HEK293 (cell line): ENCODE results near the gene CST1.

Experiments
- CTCF ChIA-PET: fragments of 350-600 bp; formaldehyde crosslinking; extraction: SDS; loops from one replicate; lab custom pipeline; 2021; ENCODE audit warnings: antibody characterized with exemption; lab: Yijun Ruan, JAX
- POLR2A ChIA-PET: fragments of 300-600 bp; formaldehyde crosslinking; extraction: SDS; loops from one replicate; lab custom pipeline; 2020; ENCODE audit warnings: antibody characterized with exemption, inconsistent platforms; lab: Yijun Ruan, JAX
- H3K27ac ChIP-seq: fragments of 200-500 bp; sonication (Bioruptor generic); 2 replicates; pipeline ENCODE4 v1.5.1; 2014; ENCODE audit warnings: low read depth, low read length, control low read depth, inconsistent platforms; ENCODE audit errors: extremely low read depth
- H3K36me3 ChIP-seq, 2 experiments: fragments of 200-500 bp in 1 of 2; sonication (Bioruptor generic) in 1 of 2; 1 replicate in 1 of 2; 2 replicates in 1 of 2; pipeline ENCODE4 v1.5.1; 2014 to 2017; ENCODE audit warnings: inconsistent platforms in 2 of 2, low read length in 2 of 2; ENCODE audit not compliant: control insufficient read depth in 2 of 2, insufficient read depth in 1 of 2
- H3K4me1 ChIP-seq: fragments of 200-500 bp; sonication (Bioruptor generic); 2 replicates; pipeline ENCODE4 v1.5.1; 2014; ENCODE audit warnings: mild to moderate bottlenecking, low read length, inconsistent platforms; ENCODE audit not compliant: control insufficient read depth, insufficient read depth
- H3K4me3 ChIP-seq: 2 replicates; pipeline ENCODE4 v1.5.1; 2011; ENCODE audit warnings: low read depth, mild to moderate bottlenecking, control low read depth, low read length, moderate library complexity
- H3K9me3 ChIP-seq: fragments of 200-500 bp; sonication (Bioruptor generic); 2 replicates; pipeline ENCODE4 v1.5.1; 2014; ENCODE audit warnings: low read depth, low read length, inconsistent platforms; ENCODE audit not compliant: control insufficient read depth, insufficient read depth
- BCL11A ChIP-seq: fragments of 450-650 bp; formaldehyde crosslinking; IDR thresholded peaks from 2 replicates; pipeline ENCODE4 v1.5.1; 2016; ENCODE audit warnings: low read depth, missing biosample characterization, missing genetic modification characterization
- OVOL3 ChIP-seq: fragments of 450-650 bp; formaldehyde crosslinking; IDR thresholded peaks from 2 replicates; pipeline ENCODE4 v1.5.1; 2016; ENCODE audit warnings: missing biosample characterization, missing genetic modification characterization
- RBAK ChIP-seq: fragments of 450-650 bp; formaldehyde crosslinking; IDR thresholded peaks from 2 replicates; pipeline ENCODE4 v1.5.1; 2016; ENCODE audit warnings: missing biosample characterization, missing genetic modification characterization
- SP2 ChIP-seq: fragments of 450-650 bp; formaldehyde crosslinking; IDR thresholded peaks from 2 replicates; pipeline ENCODE4 v1.5.1; 2016; ENCODE audit warnings: missing biosample characterization, missing genetic modification characterization
- ZNF311 ChIP-seq: fragments of 450-650 bp; formaldehyde crosslinking; IDR thresholded peaks from 2 replicates; pipeline ENCODE4 v1.5.1; 2017; ENCODE audit warnings: missing biosample characterization, missing genetic modification characterization, borderline replicate concordance
- ZNF404 ChIP-seq: fragments of 450-650 bp; formaldehyde crosslinking; IDR thresholded peaks from 2 replicates; pipeline ENCODE4 v1.5.1; 2017; ENCODE audit warnings: missing biosample characterization, missing genetic modification characterization
- ZNF423 ChIP-seq: fragments of 450-650 bp; formaldehyde crosslinking; IDR thresholded peaks from 2 replicates; pipeline ENCODE4 v1.5.1; 2016; ENCODE audit warnings: missing biosample characterization, missing genetic modification characterization
- ZNF48 ChIP-seq: fragments of 450-650 bp; formaldehyde crosslinking; IDR thresholded peaks from 2 replicates; pipeline ENCODE4 v1.5.1; 2016; ENCODE audit warnings: missing biosample characterization, missing genetic modification characterization
- ZNF530 ChIP-seq: fragments of 450-650 bp; formaldehyde crosslinking; IDR thresholded peaks from 2 replicates; pipeline ENCODE4 v1.5.1; 2016; ENCODE audit warnings: low read depth, missing biosample characterization, missing genetic modification characterization
- ZNF561 ChIP-seq: fragments of 450-650 bp; IDR thresholded peaks from 2 replicates; pipeline ENCODE4 v1.5.1; 2018; ENCODE audit warnings: missing biosample characterization, missing genetic modification characterization, borderline replicate concordance
- ZNF626 ChIP-seq: fragments of 450-650 bp; sonication (Bioruptor Pico); formaldehyde crosslinking; IDR thresholded peaks from 2 replicates; pipeline ENCODE4 v1.5.1; 2018; ENCODE audit warnings: missing biosample characterization, missing genetic modification characterization, inconsistent platforms
- ZNF654 ChIP-seq: fragments of 450-650 bp; formaldehyde crosslinking; IDR thresholded peaks from 2 replicates; pipeline ENCODE4 v1.5.1; 2016; ENCODE audit warnings: low read depth, missing biosample characterization, missing genetic modification characterization
- ZNF707 ChIP-seq: fragments of 450-650 bp; formaldehyde crosslinking; IDR thresholded peaks from 2 replicates; pipeline ENCODE4 v1.5.1; 2016; ENCODE audit warnings: missing biosample characterization, missing genetic modification characterization
- TF ChIP-seq, protein P1 (sequence below): fragments of 450-650 bp; formaldehyde crosslinking; IDR thresholded peaks from 2 replicates; pipeline ENCODE4 v1.5.1; 2016; ENCODE audit warnings: missing biosample characterization, missing genetic modification characterization
- TF ChIP-seq, protein P2 (sequence below): fragments of 450-650 bp; formaldehyde crosslinking; IDR thresholded peaks from 2 replicates; pipeline ENCODE4 v1.5.1; 2016; ENCODE audit warnings: missing biosample characterization, missing genetic modification characterization, borderline replicate concordance
- TF ChIP-seq, protein P3 (sequence below): fragments of 450-650 bp; formaldehyde crosslinking; IDR thresholded peaks from 2 replicates; pipeline ENCODE4 v1.5.1; 2016; ENCODE audit warnings: missing biosample characterization, missing genetic modification characterization
- TF ChIP-seq, protein P4 (sequence below): fragments of 450-650 bp; formaldehyde crosslinking; IDR thresholded peaks from 2 replicates; pipeline ENCODE4 v1.5.1; 2016; ENCODE audit warnings: missing biosample characterization, missing genetic modification characterization, low read depth
- TF ChIP-seq, protein P5 (sequence below): fragments of 450-650 bp; formaldehyde crosslinking; IDR thresholded peaks from 2 replicates; pipeline ENCODE4 v1.5.1; 2016; ENCODE audit warnings: missing biosample characterization, missing genetic modification characterization, borderline replicate concordance
- TF ChIP-seq, protein P6 (sequence below): fragments of 450-650 bp; formaldehyde crosslinking; IDR thresholded peaks from 2 replicates; pipeline ENCODE4; 2016; ENCODE audit warnings: missing biosample characterization, missing genetic modification characterization
- TF ChIP-seq, protein P7 (sequence below): fragments of 450-650 bp; formaldehyde crosslinking; IDR thresholded peaks from 2 replicates; pipeline ENCODE4 v1.5.1; 2017; ENCODE audit warnings: missing biosample characterization, missing genetic modification characterization

Gene CST1

DNA sequence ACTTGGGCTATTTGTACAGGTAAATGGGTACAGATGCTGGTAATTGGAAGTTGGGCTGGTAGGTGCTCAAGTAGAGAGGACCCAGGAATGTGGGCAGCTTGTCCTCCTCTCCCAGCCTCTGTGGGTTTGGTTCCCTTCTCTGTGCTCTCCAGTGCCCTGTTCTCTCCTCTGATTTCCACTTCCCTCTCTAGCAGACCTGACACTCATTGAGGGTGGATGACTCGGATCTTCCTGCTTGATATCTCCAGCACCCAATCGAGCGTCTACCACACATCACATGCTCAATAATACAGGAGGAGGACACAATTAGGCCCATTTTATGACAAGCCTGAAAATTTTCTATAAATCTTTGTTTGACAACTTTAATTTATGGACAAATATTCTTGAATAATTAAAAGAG, 23.7 kb downstream of the CST1 start:
- no peak overlapping the region for H3K27ac ChIP-seq
- CTCF ChIA-PET: no interaction called here
- POLR2A ChIA-PET: no interaction called here
- no peaks in the 10 kb centered on the region for H3K4me1 ChIP-seq
- TF ChIP-seq, protein P1, sequence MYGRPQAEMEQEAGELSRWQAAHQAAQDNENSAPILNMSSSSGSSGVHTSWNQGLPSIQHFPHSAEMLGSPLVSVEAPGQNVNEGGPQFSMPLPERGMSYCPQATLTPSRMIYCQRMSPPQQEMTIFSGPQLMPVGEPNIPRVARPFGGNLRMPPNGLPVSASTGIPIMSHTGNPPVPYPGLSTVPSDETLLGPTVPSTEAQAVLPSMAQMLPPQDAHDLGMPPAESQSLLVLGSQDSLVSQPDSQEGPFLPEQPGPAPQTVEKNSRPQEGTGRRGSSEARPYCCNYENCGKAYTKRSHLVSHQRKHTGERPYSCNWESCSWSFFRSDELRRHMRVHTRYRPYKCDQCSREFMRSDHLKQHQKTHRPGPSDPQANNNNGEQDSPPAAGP: no peak
- TF ChIP-seq ZNF530 (no peak), ZNF654 (no peak), ZNF561 (no peak), ZNF423 (no peak), BCL11A (tag by site-specific recombination) (no peak), SP2 (tag by site-specific recombination) (no peak), ZNF311 (tag by site-specific recombination) (no peak), ZNF404 (tag by site-specific recombination) (no peak), RBAK (tag by site-specific recombination) (no peak), ZNF626 (tag by site-specific recombination) (no peak), OVOL3 (tag by site-specific recombination) (no peak), ZNF707 (tag by site-specific recombination) (no peak), ZNF48 (tag by site-specific recombination) (no peak)
- TF ChIP-seq, protein P2, sequence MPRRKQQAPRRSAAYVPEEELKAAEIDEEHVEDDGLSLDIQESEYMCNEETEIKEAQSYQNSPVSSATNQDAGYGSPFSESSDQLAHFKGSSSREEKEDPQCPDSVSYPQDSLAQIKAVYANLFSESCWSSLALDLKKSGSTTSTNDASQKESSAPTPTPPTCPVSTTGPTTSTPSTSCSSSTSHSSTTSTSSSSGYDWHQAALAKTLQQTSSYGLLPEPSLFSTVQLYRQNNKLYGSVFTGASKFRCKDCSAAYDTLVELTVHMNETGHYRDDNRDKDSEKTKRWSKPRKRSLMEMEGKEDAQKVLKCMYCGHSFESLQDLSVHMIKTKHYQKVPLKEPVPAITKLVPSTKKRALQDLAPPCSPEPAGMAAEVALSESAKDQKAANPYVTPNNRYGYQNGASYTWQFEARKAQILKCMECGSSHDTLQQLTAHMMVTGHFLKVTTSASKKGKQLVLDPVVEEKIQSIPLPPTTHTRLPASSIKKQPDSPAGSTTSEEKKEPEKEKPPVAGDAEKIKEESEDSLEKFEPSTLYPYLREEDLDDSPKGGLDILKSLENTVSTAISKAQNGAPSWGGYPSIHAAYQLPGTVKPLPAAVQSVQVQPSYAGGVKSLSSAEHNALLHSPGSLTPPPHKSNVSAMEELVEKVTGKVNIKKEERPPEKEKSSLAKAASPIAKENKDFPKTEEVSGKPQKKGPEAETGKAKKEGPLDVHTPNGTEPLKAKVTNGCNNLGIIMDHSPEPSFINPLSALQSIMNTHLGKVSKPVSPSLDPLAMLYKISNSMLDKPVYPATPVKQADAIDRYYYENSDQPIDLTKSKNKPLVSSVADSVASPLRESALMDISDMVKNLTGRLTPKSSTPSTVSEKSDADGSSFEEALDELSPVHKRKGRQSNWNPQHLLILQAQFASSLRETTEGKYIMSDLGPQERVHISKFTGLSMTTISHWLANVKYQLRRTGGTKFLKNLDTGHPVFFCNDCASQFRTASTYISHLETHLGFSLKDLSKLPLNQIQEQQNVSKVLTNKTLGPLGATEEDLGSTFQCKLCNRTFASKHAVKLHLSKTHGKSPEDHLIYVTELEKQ (tag by site-specific recombination): no peak
- TF ChIP-seq, protein P3, sequence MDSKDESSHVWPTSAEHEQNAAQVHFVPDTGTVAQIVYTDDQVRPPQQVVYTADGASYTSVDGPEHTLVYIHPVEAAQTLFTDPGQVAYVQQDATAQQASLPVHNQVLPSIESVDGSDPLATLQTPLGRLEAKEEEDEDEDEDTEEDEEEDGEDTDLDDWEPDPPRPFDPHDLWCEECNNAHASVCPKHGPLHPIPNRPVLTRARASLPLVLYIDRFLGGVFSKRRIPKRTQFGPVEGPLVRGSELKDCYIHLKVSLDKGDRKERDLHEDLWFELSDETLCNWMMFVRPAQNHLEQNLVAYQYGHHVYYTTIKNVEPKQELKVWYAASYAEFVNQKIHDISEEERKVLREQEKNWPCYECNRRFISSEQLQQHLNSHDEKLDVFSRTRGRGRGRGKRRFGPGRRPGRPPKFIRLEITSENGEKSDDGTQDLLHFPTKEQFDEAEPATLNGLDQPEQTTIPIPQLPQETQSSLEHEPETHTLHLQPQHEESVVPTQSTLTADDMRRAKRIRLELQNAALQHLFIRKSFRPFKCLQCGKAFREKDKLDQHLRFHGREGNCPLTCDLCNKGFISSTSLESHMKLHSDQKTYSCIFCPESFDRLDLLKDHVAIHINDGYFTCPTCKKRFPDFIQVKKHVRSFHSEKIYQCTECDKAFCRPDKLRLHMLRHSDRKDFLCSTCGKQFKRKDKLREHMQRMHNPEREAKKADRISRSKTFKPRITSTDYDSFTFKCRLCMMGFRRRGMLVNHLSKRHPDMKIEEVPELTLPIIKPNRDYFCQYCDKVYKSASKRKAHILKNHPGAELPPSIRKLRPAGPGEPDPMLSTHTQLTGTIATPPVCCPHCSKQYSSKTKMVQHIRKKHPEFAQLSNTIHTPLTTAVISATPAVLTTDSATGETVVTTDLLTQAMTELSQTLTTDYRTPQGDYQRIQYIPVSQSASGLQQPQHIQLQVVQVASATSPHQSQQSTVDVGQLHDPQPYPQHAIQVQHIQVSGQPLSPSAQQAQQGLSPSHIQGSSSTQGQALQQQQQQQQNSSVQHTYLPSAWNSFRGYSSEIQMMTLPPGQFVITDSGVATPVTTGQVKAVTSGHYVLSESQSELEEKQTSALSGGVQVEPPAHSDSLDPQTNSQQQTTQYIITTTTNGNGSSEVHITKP (tag by site-specific recombination): no peak
- TF ChIP-seq, protein P4, sequence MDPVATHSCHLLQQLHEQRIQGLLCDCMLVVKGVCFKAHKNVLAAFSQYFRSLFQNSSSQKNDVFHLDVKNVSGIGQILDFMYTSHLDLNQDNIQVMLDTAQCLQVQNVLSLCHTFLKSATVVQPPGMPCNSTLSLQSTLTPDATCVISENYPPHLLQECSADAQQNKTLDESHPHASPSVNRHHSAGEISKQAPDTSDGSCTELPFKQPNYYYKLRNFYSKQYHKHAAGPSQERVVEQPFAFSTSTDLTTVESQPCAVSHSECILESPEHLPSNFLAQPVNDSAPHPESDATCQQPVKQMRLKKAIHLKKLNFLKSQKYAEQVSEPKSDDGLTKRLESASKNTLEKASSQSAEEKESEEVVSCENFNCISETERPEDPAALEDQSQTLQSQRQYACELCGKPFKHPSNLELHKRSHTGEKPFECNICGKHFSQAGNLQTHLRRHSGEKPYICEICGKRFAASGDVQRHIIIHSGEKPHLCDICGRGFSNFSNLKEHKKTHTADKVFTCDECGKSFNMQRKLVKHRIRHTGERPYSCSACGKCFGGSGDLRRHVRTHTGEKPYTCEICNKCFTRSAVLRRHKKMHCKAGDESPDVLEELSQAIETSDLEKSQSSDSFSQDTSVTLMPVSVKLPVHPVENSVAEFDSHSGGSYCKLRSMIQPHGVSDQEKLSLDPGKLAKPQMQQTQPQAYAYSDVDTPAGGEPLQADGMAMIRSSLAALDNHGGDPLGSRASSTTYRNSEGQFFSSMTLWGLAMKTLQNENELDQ (tag by site-specific recombination): no peak
- TF ChIP-seq, protein P5, sequence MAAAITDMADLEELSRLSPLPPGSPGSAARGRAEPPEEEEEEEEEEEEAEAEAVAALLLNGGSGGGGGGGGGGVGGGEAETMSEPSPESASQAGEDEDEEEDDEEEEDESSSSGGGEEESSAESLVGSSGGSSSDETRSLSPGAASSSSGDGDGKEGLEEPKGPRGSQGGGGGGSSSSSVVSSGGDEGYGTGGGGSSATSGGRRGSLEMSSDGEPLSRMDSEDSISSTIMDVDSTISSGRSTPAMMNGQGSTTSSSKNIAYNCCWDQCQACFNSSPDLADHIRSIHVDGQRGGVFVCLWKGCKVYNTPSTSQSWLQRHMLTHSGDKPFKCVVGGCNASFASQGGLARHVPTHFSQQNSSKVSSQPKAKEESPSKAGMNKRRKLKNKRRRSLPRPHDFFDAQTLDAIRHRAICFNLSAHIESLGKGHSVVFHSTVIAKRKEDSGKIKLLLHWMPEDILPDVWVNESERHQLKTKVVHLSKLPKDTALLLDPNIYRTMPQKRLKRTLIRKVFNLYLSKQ (tag by site-specific recombination): no peak
- TF ChIP-seq, protein P6, sequence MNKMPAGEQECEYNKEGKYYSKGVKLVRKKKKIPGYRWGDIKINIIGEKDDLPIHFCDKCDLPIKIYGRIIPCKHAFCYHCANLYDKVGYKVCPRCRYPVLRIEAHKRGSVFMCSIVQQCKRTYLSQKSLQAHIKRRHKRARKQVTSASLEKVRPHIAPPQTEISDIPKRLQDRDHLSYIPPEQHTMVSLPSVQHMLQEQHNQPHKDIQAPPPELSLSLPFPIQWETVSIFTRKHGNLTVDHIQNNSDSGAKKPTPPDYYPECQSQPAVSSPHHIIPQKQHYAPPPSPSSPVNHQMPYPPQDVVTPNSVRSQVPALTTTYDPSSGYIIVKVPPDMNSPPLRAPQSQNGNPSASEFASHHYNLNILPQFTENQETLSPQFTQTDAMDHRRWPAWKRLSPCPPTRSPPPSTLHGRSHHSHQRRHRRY (tag by site-specific recombination): no peak
- TF ChIP-seq, protein P7, sequence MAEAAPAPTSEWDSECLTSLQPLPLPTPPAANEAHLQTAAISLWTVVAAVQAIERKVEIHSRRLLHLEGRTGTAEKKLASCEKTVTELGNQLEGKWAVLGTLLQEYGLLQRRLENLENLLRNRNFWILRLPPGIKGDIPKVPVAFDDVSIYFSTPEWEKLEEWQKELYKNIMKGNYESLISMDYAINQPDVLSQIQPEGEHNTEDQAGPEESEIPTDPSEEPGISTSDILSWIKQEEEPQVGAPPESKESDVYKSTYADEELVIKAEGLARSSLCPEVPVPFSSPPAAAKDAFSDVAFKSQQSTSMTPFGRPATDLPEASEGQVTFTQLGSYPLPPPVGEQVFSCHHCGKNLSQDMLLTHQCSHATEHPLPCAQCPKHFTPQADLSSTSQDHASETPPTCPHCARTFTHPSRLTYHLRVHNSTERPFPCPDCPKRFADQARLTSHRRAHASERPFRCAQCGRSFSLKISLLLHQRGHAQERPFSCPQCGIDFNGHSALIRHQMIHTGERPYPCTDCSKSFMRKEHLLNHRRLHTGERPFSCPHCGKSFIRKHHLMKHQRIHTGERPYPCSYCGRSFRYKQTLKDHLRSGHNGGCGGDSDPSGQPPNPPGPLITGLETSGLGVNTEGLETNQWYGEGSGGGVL (tag by site-specific recombination): no peak
- TF ChIP-seq, all 188 proteins: peak for 0
- H3K4me3 ChIP-seq: no peak overlapping the region
- no peaks in the 10 kb centered on the region for H3K9me3 ChIP-seq
- no peaks in the 10 kb centered on the region for H3K36me3 ChIP-seq
